DOHH2 (cell line): ENCODE results near the gene FSTL4.

ENCODE experiments used
- EZH2phosphoT487 ChIP-seq: fragments of 200-600 bp; sonication (generic); IDR thresholded peaks from 2 replicates; pipeline ENCODE4 v1.6.1; 2017; ENCODE audit warnings: borderline replicate concordance, mild to moderate bottlenecking, antibody characterized with exemption, low read length, moderate library complexity, mixed read lengths
- TF ChIP-seq, protein P1 (sequence below): fragments of 200-600 bp; sonication (generic); IDR thresholded peaks from one replicate; pipeline ENCODE4 v1.5.1; 2014; ENCODE audit warnings: antibody characterized with exemption, mild to moderate bottlenecking, low read depth, low read length; ENCODE audit not compliant: poor library complexity, severe bottlenecking

DNA sequence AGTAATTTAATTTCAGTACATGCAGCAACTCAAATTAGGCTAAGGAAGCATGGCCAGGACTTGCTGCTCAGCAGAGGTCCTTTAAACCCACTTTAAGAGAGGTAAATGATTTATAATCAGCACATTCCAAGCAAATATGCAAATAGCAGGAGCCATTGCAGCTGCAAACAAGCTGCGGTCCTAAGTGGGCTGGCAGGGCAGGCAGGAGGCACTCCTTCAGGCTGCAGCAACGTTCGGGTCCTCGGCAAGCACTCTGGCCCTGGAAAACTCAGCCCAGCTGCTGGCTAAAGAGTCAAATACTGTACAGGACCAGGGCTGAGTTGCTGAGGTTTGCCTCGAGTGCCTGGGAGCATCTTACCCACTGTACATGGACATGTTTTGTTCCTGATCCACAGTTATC, 126.9 kb downstream of the FSTL4 start:
- TF ChIP-seq, protein P1, sequence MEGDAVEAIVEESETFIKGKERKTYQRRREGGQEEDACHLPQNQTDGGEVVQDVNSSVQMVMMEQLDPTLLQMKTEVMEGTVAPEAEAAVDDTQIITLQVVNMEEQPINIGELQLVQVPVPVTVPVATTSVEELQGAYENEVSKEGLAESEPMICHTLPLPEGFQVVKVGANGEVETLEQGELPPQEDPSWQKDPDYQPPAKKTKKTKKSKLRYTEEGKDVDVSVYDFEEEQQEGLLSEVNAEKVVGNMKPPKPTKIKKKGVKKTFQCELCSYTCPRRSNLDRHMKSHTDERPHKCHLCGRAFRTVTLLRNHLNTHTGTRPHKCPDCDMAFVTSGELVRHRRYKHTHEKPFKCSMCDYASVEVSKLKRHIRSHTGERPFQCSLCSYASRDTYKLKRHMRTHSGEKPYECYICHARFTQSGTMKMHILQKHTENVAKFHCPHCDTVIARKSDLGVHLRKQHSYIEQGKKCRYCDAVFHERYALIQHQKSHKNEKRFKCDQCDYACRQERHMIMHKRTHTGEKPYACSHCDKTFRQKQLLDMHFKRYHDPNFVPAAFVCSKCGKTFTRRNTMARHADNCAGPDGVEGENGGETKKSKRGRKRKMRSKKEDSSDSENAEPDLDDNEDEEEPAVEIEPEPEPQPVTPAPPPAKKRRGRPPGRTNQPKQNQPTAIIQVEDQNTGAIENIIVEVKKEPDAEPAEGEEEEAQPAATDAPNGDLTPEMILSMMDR = no peak
- no peak for TF ChIP-seq EZH2phosphoT487
